MM.1S (cell line): Measurements from ENCODE around the gene GRIK2.

Source experiments
- DNase-seq: peaks from one replicate; pipeline ENCODE4 v3.0.0-alpha.2; 2015
- H2AFZ ChIP-seq: fragments of 300-600 bp; sonication (generic); 2 replicates; pipeline ENCODE4 v1.6.0; 2016; ENCODE audit warnings: antibody characterized with exemption, low read length
- H3F3A ChIP-seq: fragments of 300-600 bp; sonication (generic); 2 replicates; pipeline ENCODE4 v1.6.1; 2016; ENCODE audit warnings: mild to moderate bottlenecking, antibody characterized with exemption, low read length, moderate library complexity, mixed read lengths; ENCODE audit not compliant: insufficient read depth
- H3K27ac ChIP-seq: fragments of 300-600 bp; sonication (generic); 2 replicates; pipeline ENCODE4 v1.5.1; 2016; ENCODE audit warnings: mild to moderate bottlenecking, low read length
- H3K27me3 ChIP-seq: fragments of 300-600 bp; sonication (generic); replicated peaks from 2 replicates; pipeline ENCODE4 v1.6.0; 2016; ENCODE audit warnings: low read length; ENCODE audit not compliant: insufficient read depth
- H3K36me3 ChIP-seq: fragments of 300-600 bp; sonication (generic); replicated peaks from 2 replicates; pipeline ENCODE4 v1.6.1; 2016; ENCODE audit warnings: mild to moderate bottlenecking, low read length, mixed read lengths; ENCODE audit not compliant: insufficient read depth
- H3K4me1 ChIP-seq: fragments of 300-600 bp; sonication (generic); 2 replicates; pipeline ENCODE4 v1.6.1; 2016; ENCODE audit warnings: low read length, mixed read lengths
- H3K4me2 ChIP-seq: fragments of 300-600 bp; sonication (generic); 2 replicates; pipeline ENCODE4 v1.6.0; 2016; ENCODE audit warnings: low read depth, low read length
- H3K4me3 ChIP-seq: fragments of 300-600 bp; sonication (generic); 2 replicates; pipeline ENCODE4 v1.5.1; 2016; ENCODE audit warnings: low read length, mixed read lengths
- H3K79me2 ChIP-seq: fragments of 300-600 bp; sonication (generic); 2 replicates; pipeline ENCODE4 v1.6.1; 2016; ENCODE audit warnings: mixed run types, low read length, mixed read lengths
- H3K9ac ChIP-seq: fragments of 300-600 bp; sonication (generic); 2 replicates; pipeline ENCODE4 v1.6.1; 2016; ENCODE audit warnings: low read length, mixed read lengths
- H3K9me2 ChIP-seq: fragments of 300-600 bp; sonication (generic); replicated peaks from 2 replicates; pipeline ENCODE4 v1.6.1; 2016; ENCODE audit warnings: mild to moderate bottlenecking, low read length, mixed read lengths; ENCODE audit not compliant: insufficient read depth
- H3K9me3 ChIP-seq: fragments of 300-600 bp; sonication (generic); replicated peaks from 2 replicates; pipeline ENCODE4 v1.6.1; 2016; ENCODE audit warnings: mild to moderate bottlenecking, low read length, mixed read lengths; ENCODE audit not compliant: insufficient read depth
- H4K20me1 ChIP-seq: fragments of 300-600 bp; sonication (generic); 2 replicates; pipeline ENCODE4 v1.6.1; 2016; ENCODE audit warnings: mild to moderate bottlenecking, low read length, moderate library complexity, mixed read lengths; ENCODE audit not compliant: insufficient read depth
- EZH2 ChIP-seq: fragments of 300-600 bp; sonication (generic); optimal IDR thresholded peaks from 2 replicates; pipeline ENCODE3; 2017; ENCODE audit warnings: low read depth, mild to moderate bottlenecking, antibody characterized with exemption, low read length, mixed read lengths
- EZH2phosphoT487 ChIP-seq: fragments of 300-600 bp; sonication (generic); IDR thresholded peaks from 2 replicates; pipeline ENCODE4 v1.6.1; 2018; ENCODE audit warnings: antibody characterized with exemption, low read length
- TF ChIP-seq, protein P1 (sequence below): fragments of 300-600 bp; sonication (generic); IDR thresholded peaks from 2 replicates; pipeline ENCODE4 v1.5.1; 2016; ENCODE audit warnings: antibody characterized with exemption, low read length, mixed read lengths

Gene GRIK2

DNA sequence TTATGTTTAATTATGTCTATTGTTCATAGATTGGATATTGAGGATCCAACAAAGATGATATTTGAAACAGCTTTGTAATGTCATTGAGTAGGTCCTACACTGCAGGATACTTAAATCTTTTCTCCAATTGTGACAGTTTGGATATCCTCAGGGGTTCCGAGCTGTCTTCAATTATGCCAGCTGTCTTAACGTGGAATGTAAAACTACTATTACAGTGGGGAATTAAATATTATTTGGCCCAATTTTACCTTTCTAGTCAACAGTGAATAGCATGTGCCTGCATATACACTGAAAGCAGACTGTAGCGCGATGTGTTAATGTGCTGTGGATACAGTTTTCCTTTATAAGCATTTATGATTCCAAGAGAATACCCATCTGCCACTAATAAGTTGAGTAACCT is 156.9 kb downstream of the GRIK2 start:
- Histone ChIP-seq H3K36me3 (no peaks in the 10 kb centered on the region), H3K9ac (no peak overlapping the region), H3F3A (no peaks in the 10 kb centered on the region), H3K9me2 (no peaks in the 10 kb centered on the region), H3K4me3 (no peak overlapping the region), H3K4me2 (no peak overlapping the region), H3K27ac (no peak overlapping the region), H3K27me3 (no peaks in the 10 kb centered on the region), H3K4me1 (no peaks in the 10 kb centered on the region), H2AFZ (no peak overlapping the region), H4K20me1 (no peaks in the 10 kb centered on the region), H3K79me2 (no peaks in the 10 kb centered on the region), H3K9me3 (no peaks in the 10 kb centered on the region)
- no peak for DNase-seq
- TF ChIP-seq, protein P1, sequence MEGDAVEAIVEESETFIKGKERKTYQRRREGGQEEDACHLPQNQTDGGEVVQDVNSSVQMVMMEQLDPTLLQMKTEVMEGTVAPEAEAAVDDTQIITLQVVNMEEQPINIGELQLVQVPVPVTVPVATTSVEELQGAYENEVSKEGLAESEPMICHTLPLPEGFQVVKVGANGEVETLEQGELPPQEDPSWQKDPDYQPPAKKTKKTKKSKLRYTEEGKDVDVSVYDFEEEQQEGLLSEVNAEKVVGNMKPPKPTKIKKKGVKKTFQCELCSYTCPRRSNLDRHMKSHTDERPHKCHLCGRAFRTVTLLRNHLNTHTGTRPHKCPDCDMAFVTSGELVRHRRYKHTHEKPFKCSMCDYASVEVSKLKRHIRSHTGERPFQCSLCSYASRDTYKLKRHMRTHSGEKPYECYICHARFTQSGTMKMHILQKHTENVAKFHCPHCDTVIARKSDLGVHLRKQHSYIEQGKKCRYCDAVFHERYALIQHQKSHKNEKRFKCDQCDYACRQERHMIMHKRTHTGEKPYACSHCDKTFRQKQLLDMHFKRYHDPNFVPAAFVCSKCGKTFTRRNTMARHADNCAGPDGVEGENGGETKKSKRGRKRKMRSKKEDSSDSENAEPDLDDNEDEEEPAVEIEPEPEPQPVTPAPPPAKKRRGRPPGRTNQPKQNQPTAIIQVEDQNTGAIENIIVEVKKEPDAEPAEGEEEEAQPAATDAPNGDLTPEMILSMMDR: no peak
- no peak for TF ChIP-seq EZH2phosphoT487
- no peak for TF ChIP-seq EZH2

DNA sequence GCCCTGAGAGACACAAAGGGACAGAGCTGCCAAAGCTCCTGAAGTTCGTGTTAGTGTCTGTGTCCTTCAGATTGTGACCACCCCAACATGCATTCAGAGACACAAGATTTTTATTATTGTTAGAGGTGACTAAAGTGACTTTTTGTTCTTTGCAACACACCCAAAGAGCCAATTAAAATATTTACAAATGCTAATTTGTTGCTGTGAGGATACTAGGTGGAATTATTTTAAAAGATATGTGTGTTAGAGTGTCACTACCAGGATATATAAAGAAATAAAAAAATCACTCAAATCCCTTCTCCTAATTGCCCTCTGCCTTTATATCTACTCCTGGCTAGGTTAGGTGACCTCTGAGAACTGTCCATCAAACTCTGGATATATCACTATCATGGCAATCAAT is 160.7 kb downstream of the GRIK2 start:
- Histone ChIP-seq H3K4me2 (no peak overlapping the region), H2AFZ (no peak overlapping the region), H3K4me3 (no peak overlapping the region), H3K27ac (no peak overlapping the region), H3K9me2 (no peaks in the 10 kb centered on the region), H3K27me3 (no peaks in the 10 kb centered on the region), H3K9ac (no peak overlapping the region), H3K4me1 (no peaks in the 10 kb centered on the region), H3F3A (no peaks in the 10 kb centered on the region), H3K36me3 (no peaks in the 10 kb centered on the region), H3K9me3 (no peaks in the 10 kb centered on the region), H4K20me1 (no peaks in the 10 kb centered on the region), H3K79me2 (no peaks in the 10 kb centered on the region)
- DNase-seq: no peak
- TF ChIP-seq EZH2: no peak
- TF ChIP-seq, protein P1: no peak
- TF ChIP-seq EZH2phosphoT487: no peak

DNA sequence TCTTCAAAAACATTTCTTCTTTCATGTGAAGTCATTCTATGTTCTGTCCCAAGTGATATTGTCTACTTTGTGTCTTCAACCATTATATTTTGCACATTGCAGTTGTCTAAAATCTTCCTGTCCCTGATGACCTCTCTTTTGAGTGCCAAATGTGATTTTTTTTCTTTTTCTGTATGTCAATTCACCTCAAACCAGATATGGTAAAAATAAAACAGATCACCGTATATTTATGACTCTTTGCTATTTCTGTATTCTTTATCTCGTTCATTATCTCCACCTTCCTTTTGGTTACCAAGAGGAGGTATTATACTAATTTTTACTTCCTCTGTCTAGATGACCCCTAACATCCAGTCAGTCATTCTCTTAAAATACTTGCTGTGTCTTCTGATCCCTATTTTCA is 165.2 kb downstream of the GRIK2 start:
- Histone ChIP-seq H3K4me3 (no peak overlapping the region), H3K4me2 (no peak overlapping the region), H3K9ac (no peak overlapping the region), H3K27ac (no peak overlapping the region), H3K9me2 (no peaks in the 10 kb centered on the region), H3K36me3 (no peaks in the 10 kb centered on the region), H3K27me3 (no peaks in the 10 kb centered on the region), H3K9me3 (no peaks in the 10 kb centered on the region), H4K20me1 (no peaks in the 10 kb centered on the region), H3F3A (no peaks in the 10 kb centered on the region), H3K4me1 (no peaks in the 10 kb centered on the region), H2AFZ (no peak overlapping the region), H3K79me2 (no peaks in the 10 kb centered on the region)
- DNase-seq: no peak
- TF ChIP-seq EZH2phosphoT487: no peak

DNA sequence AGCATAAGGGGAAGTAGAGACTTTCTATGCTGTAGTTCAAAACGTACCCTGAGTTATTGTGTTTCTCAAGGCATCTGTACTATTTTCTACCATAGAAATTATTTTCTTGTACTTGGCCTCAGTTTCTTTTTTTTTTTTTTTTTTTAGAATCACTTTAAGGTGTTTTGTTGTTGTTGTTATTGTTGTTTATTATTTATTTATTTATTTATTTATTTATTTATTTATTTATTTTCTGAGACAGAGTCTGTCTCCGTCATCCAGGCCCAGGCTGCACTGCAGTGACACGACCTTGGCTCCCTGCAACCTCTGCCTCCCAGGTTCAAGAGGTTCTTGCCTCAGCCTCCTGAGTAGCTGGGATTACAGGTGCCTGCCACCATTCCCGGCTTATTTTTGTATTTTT is 179.1 kb downstream of the GRIK2 start:
- DNase-seq: no peak
- H3K9me3 ChIP-seq: no peaks in the 10 kb centered on the region
- no peak overlapping the region for H2AFZ ChIP-seq
- no peaks in the 10 kb centered on the region for H3K79me2 ChIP-seq
- no peak overlapping the region for H3K4me3 ChIP-seq
- no peak overlapping the region for H3K27ac ChIP-seq
- no peaks in the 10 kb centered on the region for H3K4me1 ChIP-seq
- H3K27me3 ChIP-seq: no peaks in the 10 kb centered on the region
- no peaks in the 10 kb centered on the region for H3K9me2 ChIP-seq
- no peaks in the 10 kb centered on the region for H3F3A ChIP-seq
- TF ChIP-seq EZH2: no peak
- TF ChIP-seq, protein P1: no peak
- TF ChIP-seq EZH2phosphoT487: no peak
- no peaks in the 10 kb centered on the region for H4K20me1 ChIP-seq
- H3K36me3 ChIP-seq: no peaks in the 10 kb centered on the region
- H3K4me2 ChIP-seq: no peak overlapping the region
- no peak overlapping the region for H3K9ac ChIP-seq
